ENCODE measurements around the gene PLA2G4A. TPM values are rescaled to one million over a fixed set of nuclear protein-coding genes. Genes with fewer than 3 reads are reported as not detected.

PLA2G4A gene
- total RNA-seq, 1 donor from 2014 or later = 1.2 TPM

DNA sequence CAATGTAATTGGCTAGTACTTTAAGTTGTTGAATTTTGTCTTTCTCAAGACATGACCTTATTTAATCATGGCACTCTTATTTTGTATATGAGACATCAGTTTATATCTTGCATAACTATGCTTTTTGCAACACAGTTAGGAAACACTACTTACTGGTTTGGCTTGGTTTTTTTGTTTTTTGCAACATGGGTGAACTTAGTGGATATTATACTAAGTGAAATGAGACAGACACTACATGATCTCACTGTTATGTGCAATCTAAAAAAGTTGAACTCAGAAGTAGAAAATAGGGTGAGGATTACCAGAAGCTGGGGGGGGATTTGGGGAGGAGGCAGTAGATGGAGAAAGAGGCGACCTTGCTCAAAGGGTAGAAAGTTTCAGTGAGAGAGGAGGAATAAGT lies 132.1 kb downstream of the PLA2G4A start:
- FAIRE-seq = no peak

DNA sequence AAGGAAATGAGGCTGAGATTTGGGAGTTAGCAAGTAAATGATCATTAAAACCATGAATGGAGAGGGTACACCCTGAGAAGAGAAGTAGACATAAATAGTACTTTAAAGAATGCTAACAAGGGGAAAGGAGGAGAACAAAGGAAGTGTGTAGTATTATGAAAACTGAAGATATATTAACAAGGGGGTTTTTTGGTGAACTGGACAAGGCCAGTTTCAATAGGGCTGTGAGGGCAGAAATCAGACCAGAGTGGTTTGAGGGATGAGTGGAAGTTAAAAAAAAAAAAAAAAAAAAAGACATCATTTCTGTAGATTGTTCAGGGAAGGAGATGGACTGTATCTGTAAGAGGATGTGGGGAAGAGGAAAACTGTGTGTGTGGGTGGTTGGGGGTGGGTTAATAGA lies 137.1 kb downstream of the PLA2G4A start:
- DNase-seq (ENCODE audit: low spot score in 2 of 2) (no peak), FAIRE-seq (no peak)

More for the DNA sequence above, 132.1 kb downstream of the PLA2G4A start:
- DNase-seq (ENCODE audit: low spot score in 2 of 2) = no peak

- FAIRE-seq (no peak), DNase-seq (ENCODE audit: low spot score in 2 of 2) (no peak)
Observed at GRCh38 chr1:186966456-186966855, 137.7 kb downstream of the PLA2G4A start.

DNA sequence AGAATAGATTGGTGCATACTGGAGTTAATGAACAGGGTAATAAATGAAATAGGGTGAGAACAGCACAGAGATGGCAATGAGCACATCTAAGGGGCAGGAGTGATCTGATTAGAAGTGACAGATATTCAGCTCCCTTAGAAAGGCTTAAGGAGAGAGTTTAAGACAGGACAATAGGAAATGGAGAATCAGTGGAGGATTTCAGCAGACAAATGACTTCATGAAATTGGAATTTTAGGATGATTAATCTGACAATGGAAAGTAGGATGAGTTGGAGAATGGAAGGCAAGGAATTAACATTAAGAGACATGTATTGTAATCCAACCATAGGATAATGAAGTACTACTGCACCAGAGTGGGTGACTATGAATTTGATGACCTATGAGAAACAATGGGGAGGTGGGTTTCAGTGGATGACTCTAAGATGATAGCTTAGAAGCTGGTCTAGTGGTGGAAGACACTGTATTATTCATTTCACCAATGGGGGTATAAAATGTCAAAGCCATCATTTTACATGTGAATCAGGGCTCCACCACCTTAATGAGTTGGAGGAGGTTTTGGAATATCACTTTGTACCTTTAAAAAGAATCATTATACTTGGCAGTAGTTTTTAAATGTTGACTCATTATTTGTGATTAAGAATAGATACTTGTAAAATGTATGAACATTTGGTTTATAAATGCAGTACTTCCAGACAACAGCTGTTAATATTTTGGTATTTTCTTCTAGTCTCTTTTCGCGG lies 139.1 kb downstream of the PLA2G4A start:
- no peak for DNase-seq (ENCODE audit: low spot score in 2 of 2)
- FAIRE-seq = no peak

DNA sequence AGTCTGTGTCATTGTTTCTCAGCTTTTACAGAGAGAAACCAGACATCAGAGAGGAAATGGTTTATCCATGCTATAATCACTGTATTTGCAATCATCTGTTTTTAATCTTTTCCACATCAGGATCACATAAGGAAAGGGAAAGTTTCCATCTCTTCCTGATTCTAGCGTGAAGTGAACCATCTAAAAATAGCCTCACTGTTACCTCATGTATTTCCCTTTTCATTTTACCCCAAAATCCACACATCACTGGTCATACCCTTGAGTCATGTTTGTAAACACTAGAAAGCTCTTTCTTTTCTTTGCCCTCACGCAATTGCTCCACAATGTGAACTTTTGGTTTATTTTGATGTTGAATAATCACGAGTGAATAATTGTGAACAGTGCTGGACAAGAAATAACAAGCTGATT lies 146.0 kb downstream of the PLA2G4A start:
- DNase-seq (ENCODE audit: low spot score in 2 of 2) (no peak), FAIRE-seq (no peak)

- FAIRE-seq = no peak
Observed at GRCh38 chr1:186975220-186975619, 146.5 kb downstream of the PLA2G4A start.

GRCh38 chr1:186976700-186977099 lies 148.0 kb downstream of the PLA2G4A start:
- DNase-seq (ENCODE audit: low spot score in 2 of 2) (no peak), FAIRE-seq (no peak)

More at GRCh38 chr1:186975220-186975619, 146.5 kb downstream of the PLA2G4A start:
- DNase-seq (ENCODE audit: low spot score in 2 of 2) = no peak

GRCh38 chr1:186977266-186977957 lies 148.7 kb downstream of the PLA2G4A start:
- no peak for FAIRE-seq

GRCh38 chr1:186978596-186979556 lies 150.1 kb downstream of the PLA2G4A start:
- FAIRE-seq = no peak

More at GRCh38 chr1:186977266-186977957, 148.7 kb downstream of the PLA2G4A start:
- no peak for DNase-seq (ENCODE audit: low spot score in 2 of 2)

GRCh38 chr1:186980400-186980799 lies 151.7 kb downstream of the PLA2G4A start:
- no peak for DNase-seq (ENCODE audit: low spot score in 2 of 2)
- FAIRE-seq = no peak

More at GRCh38 chr1:186978596-186979556, 150.1 kb downstream of the PLA2G4A start:
- DNase-seq (ENCODE audit: low spot score in 2 of 2) = no peak

- DNase-seq (ENCODE audit: low spot score in 2 of 2) (no peak), FAIRE-seq (no peak)
Observed at GRCh38 chr1:186982116-186982515, 153.4 kb downstream of the PLA2G4A start.

- FAIRE-seq = no peak
Observed at GRCh38 chr1:186983327-186983726, 154.6 kb downstream of the PLA2G4A start.

DNA sequence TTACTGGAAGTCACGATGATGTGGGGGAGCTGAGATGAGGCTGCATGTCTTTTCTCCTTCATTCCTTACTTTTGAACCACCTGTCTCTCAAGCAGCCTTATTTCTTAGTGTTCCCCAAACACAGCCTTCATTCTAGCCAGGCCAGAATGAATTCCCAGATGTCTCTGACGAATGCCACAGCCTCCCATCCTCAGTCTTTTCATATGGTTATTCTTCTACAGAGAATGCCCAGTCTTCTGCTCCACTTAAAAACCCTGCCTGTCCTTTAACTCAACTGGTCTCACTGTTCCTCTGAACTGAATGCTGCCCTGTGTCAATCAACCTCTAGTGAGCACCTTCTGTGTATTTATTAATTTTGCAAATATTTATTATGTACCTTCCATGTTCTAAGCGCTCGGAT lies 156.2 kb downstream of the PLA2G4A start:
- no peak for FAIRE-seq
- DNase-seq (ENCODE audit: low spot score in 2 of 2) = no peak

More at GRCh38 chr1:186983327-186983726, 154.6 kb downstream of the PLA2G4A start:
- no peak for DNase-seq (ENCODE audit: low spot score in 2 of 2)

- peak; percentile 15 to 37 for DNase-seq (ENCODE audit: low spot score in 2 of 2)
Observed at GRCh38 chr1:186985889-186986491, 157.2 kb downstream of the PLA2G4A start.

GRCh38 chr1:186987065-186987464 lies 158.3 kb downstream of the PLA2G4A start:
- DNase-seq (ENCODE audit: low spot score in 2 of 2) = no peak
- FAIRE-seq = no peak

More at GRCh38 chr1:186985889-186986491, 157.2 kb downstream of the PLA2G4A start:
- FAIRE-seq = peak; percentile 90

GRCh38 chr1:186987769-186988168 lies 159.0 kb downstream of the PLA2G4A start:
- no peak for DNase-seq (ENCODE audit: low spot score in 2 of 2)

DNA sequence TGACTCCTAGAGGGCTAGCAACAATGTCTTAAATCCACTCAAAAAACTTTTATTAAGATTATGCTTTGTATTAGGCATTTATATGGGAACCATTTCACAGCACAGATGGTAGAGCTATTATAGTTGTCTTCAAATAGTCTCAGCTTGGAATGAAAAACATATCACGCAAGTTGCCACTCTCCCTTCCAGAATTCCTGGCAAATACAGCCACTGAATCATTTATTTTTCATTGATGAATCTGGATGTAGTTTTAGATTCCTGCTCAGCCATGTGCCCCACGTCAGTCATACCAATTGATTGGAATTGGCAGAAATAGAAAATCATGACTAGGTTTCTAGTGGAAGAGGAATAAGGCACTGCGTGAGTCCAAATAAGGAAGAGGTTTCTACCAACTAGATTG lies 165.2 kb downstream of the PLA2G4A start:
- no peak for DNase-seq (ENCODE audit: low spot score in 2 of 2)
- no peak for FAIRE-seq

More at GRCh38 chr1:186987769-186988168, 159.0 kb downstream of the PLA2G4A start:
- no peak for FAIRE-seq

DNA sequence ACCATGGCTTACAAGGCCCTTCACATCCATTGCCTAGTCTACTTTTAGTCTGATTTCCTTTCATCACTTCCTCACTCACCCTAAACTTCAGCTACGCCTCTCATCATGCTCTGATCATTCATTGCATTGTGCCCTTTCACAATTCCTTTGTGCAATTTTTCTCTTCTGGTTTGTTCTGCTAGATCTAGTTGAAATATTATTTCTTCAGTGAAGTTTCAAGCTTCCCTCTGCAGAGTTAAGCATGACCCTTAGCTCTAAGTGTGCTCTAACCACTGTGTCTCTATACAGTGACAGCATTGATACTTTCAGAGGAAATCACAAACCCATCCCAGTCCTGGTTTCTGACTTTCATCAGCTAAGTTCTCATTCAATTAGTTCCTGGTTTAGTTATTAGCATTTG lies 166.1 kb downstream of the PLA2G4A start:
- no peak for FAIRE-seq
- DNase-seq (ENCODE audit: low spot score in 2 of 2) = no peak

DNA sequence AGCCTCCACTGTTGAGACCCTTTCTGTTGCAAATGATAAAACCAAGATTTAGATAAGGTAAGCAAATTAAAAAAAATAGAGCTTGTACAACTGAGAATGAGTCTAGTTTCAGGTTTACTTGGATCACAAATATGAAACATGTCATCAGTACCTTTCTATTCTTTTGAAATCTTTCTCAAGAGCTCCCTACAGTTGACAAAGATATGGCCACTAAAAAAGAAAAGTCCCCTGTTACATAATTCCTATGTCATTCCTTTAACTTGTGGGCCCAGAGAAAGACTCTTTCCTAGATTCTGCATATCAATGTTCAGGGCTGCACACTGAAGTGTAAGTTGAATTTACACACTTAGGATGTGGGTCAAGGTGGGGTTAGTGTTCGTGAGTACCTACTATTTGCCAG lies 168.1 kb downstream of the PLA2G4A start:
- no peak for FAIRE-seq
- no peak for DNase-seq (ENCODE audit: low spot score in 2 of 2)

DNA sequence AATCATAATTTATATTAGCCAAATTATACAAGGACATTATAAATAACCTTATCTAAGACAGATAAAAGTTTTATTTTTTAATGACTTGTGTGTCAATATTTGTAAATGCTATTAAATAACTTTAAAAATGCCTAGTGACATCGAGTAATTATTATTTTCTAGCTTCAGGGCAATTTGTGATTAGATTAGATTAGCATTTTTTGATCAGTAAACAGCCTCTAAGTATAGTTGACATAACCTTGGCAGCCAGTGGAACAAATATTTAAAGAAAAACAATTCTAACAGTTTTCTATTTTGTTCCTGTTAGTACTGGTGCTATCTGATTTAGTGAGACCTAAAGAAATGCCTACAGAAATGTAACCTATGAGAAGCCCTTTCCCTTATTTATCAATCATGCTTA lies 169.1 kb downstream of the PLA2G4A start:
- no peak for FAIRE-seq
- DNase-seq (ENCODE audit: low spot score in 2 of 2) = no peak

Data from frontal cortex (tissue), 4 donors.